Panc1 (cell line): Measurements from ENCODE around the gene TMEM151B.

Experiments
- CTCF ChIP-seq: fragments of 450-650 bp; IDR thresholded peaks from 2 replicates; pipeline ENCODE4 v1.5.1; 2017; ENCODE audit warnings: mild to moderate bottlenecking
- REST ChIP-seq, 2 experiments: IDR thresholded peaks; 2 replicates each; pipeline ENCODE4 v1.6.1; 2011 to 2012; ENCODE audit warnings: low read depth in 2 of 2, control low read depth in 1 of 2, low read length in 1 of 2, mild to moderate bottlenecking in 1 of 2, moderate library complexity in 1 of 2; ENCODE audit not compliant: insufficient read depth in 1 of 2
- TCF7L2 ChIP-seq: IDR thresholded peaks from 2 replicates; pipeline ENCODE4 v1.6.1; 2011; ENCODE audit warnings: mild to moderate bottlenecking, low read depth, low read length, inconsistent platforms

DNA sequence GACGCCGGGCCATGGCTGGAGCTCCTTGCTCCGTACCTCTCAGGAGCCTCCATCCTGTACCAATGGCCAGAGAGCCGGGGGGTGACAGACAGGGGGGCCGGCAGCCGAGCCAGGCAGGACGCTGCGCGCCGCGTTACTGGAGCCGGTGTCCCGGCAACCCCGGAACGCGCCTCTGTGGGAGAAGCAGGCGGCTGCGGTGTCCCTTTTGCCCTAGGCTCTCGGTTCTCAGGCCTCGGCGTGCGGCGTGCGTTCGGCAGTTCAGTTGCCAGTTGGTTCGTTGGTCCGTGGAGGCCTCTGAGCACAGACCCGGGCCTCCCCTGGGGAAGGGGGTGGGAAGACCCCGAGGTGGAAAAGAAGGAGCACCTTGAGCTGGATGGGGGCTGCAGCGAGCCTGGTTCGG, 72.2 kb downstream of the TMEM151B start, which contains the start of gene SPATS1:
- TF ChIP-seq CTCF (no peak), TCF7L2 (no peak), REST (IDR thresholded peaks at IDR 0.05; ENCODE audit: insufficient read depth in 1 of 2, low read depth in 2 of 2, low read length in 1 of 2) (no peak)
